ENCODE measurements around the gene LCN10. TPM values are rescaled to one million over a fixed set of nuclear protein-coding genes. Genes with fewer than 3 reads are reported as not detected.

LCN10 gene
- polyA plus RNA-seq, 3 donors = 0.16 TPM; not detected in 2

- H3K27me3 Mint-ChIP-seq (ENCODE audit: low read depth in 3 of 3) = peaks cover 12 to 26% (median 14%) of the 10 kb centered on the region in 3 donors
- no peak overlapping the region for H3K27ac Mint-ChIP-seq
- WGBS (ENCODE audit: insufficient coverage) = 96% methylated on average over 6 of the region's 6 CpGs
- Histone ChIP-seq H3K4me2 (replicated peaks; ENCODE audit: extremely low read depth, low read length, poor library complexity, severe bottlenecking) (no peak overlapping the region), H3K4me3 (replicated peaks in 1 of 3; ENCODE audit: low read depth in 2 of 3, low read length in 3 of 3) (no peak overlapping the region), H3K9me3 (replicated peaks in 1 of 2; ENCODE audit: control insufficient read depth in 1 of 2, insufficient read depth in 1 of 2, low read length in 2 of 2) (peaks cover 9 to 18% of the 10 kb centered on the region in 2 donors), H2AFZ (ENCODE audit: insufficient read depth, low read depth, low read length, poor library complexity, severe bottlenecking) (no peak overlapping the region), H3K36me3 (replicated peaks in 1 of 2; ENCODE audit: control insufficient read depth in 1 of 2, insufficient read depth in 2 of 2, low read length in 2 of 2) (no peaks in the 10 kb centered on the region), H4K20me1 (ENCODE audit: insufficient read depth, low read length) (no peaks in the 10 kb centered on the region), H3K4me1 (ENCODE audit: control insufficient read depth in 1 of 2, insufficient read depth in 2 of 2, low read length in 2 of 2) (peaks cover 0 to 3% of the 10 kb centered on the region in 2 donors), H3K27me3 (ENCODE audit: control insufficient read depth in 2 of 2, insufficient read depth in 2 of 2, low read length in 2 of 2) (no peaks in the 10 kb centered on the region), H3K27ac (ENCODE audit: low read depth in 1 of 2, low read length in 2 of 2) (no peak overlapping the region), H3K9ac (ENCODE audit: insufficient read depth, low read length, poor library complexity, severe bottlenecking) (no peak overlapping the region), H3K79me2 (ENCODE audit: insufficient read depth, low read length) (no peaks in the 10 kb centered on the region)
- H3K4me1 Mint-ChIP-seq = peaks cover 4% of the 10 kb centered on the region
- H3K9me3 Mint-ChIP-seq = peaks cover 8 to 20% (median 14%) of the 10 kb centered on the region in 7 donors
- H3K36me3 Mint-ChIP-seq = no peaks in the 10 kb centered on the region
- no peak overlapping the region for H3K4me3 Mint-ChIP-seq
- no peak for TF ChIP-seq CTCF (IDR thresholded peaks at IDR 0.05)
- no peak for DNase-seq
- intact Hi-C loops (cut with micrococcal nuclease) = no loop called here
Observed at GRCh38 chr9:136775191-136775590, 32.5 kb upstream of the LCN10 start.

- Histone ChIP-seq H3K4me3 (replicated peaks in 1 of 3; ENCODE audit: low read depth in 2 of 3, low read length in 3 of 3) (no peak overlapping the region), H3K4me2 (replicated peaks; ENCODE audit: extremely low read depth, low read length, poor library complexity, severe bottlenecking) (no peak overlapping the region), H3K9me3 (replicated peaks in 1 of 2; ENCODE audit: control insufficient read depth in 1 of 2, insufficient read depth in 1 of 2, low read length in 2 of 2) (peaks cover 9 to 18% of the 10 kb centered on the region in 2 donors), H2AFZ (ENCODE audit: insufficient read depth, low read depth, low read length, poor library complexity, severe bottlenecking) (no peak overlapping the region), H4K20me1 (ENCODE audit: insufficient read depth, low read length) (no peaks in the 10 kb centered on the region), H3K79me2 (ENCODE audit: insufficient read depth, low read length) (no peaks in the 10 kb centered on the region), H3K27me3 (ENCODE audit: control insufficient read depth in 2 of 2, insufficient read depth in 2 of 2, low read length in 2 of 2) (no peaks in the 10 kb centered on the region), H3K27ac (ENCODE audit: low read depth in 1 of 2, low read length in 2 of 2) (no peak overlapping the region), H3K36me3 (replicated peaks in 1 of 2; ENCODE audit: control insufficient read depth in 1 of 2, insufficient read depth in 2 of 2, low read length in 2 of 2) (no peaks in the 10 kb centered on the region), H3K4me1 (ENCODE audit: control insufficient read depth in 1 of 2, insufficient read depth in 2 of 2, low read length in 2 of 2) (peaks cover 0 to 3% of the 10 kb centered on the region in 2 donors), H3K9ac (ENCODE audit: insufficient read depth, low read length, poor library complexity, severe bottlenecking) (no peak overlapping the region)
- Mint-ChIP-seq H3K27me3 (ENCODE audit: low read depth in 3 of 3) (peaks cover 12 to 28% (median 14%) of the 10 kb centered on the region in 3 donors), H3K4me3 (no peak overlapping the region), H3K9me3 (peaks cover 8 to 20% (median 14%) of the 10 kb centered on the region in 7 donors), H3K27ac (no peak overlapping the region), H3K36me3 (no peaks in the 10 kb centered on the region), H3K4me1 (peaks cover 4% of the 10 kb centered on the region)
- no peak for TF ChIP-seq CTCF (IDR thresholded peaks at IDR 0.05)
- intact Hi-C loops (cut with micrococcal nuclease) = no loop called here
- no peak for DNase-seq
- WGBS (ENCODE audit: insufficient coverage) = 100% methylated on average over 5 of the region's 12 CpGs
Observed at GRCh38 chr9:136774416-136775045, 31.8 kb upstream of the LCN10 start.

Data from CD14-positive monocyte (primary cell).